DLD1 (cell line): Measurements from ENCODE around the gene NEUROG2.
"Not testable (repeated sequence)": the region's sequence is repeated elsewhere in the genome, so short reads cannot be mapped to it uniquely, and the experiment has no call there.

ENCODE experiments used
- in situ Hi-C: cut with HindIII; loops from 2 replicates; pipeline ENCODE4 v1.10.0; 2017; ENCODE audit warnings: low sequenced_read_pairs

The NEUROG2 gene

GRCh38 chr4:112492321-112492720 lies 23.7 kb downstream of the NEUROG2 start:
- in situ Hi-C loops: no loop called here

- in situ Hi-C loops: not testable (repeated sequence)
Observed at GRCh38 chr4:112490808-112491207, 25.2 kb downstream of the NEUROG2 start.

GRCh38 chr4:112485930-112486329 lies 30.1 kb downstream of the NEUROG2 start:
- in situ Hi-C loops: no loop called here

GRCh38 chr4:112473985-112474384 lies 42.0 kb downstream of the NEUROG2 start:
- in situ Hi-C loops: no loop called here

GRCh38 chr4:112472318-112472717 lies 43.7 kb downstream of the NEUROG2 start:
- in situ Hi-C loops: no loop called here
